ENCODE measurements around the gene S100A14.
"Not testable (repeated sequence)": the region's sequence is repeated elsewhere in the genome, so short reads cannot be mapped to it uniquely, and the experiment has no call there.

S100A14 gene

GRCh38 chr1:153614189-153614900 is 1.8 kb downstream of the S100A14 start:
- DNase-seq: no peak

DNA sequence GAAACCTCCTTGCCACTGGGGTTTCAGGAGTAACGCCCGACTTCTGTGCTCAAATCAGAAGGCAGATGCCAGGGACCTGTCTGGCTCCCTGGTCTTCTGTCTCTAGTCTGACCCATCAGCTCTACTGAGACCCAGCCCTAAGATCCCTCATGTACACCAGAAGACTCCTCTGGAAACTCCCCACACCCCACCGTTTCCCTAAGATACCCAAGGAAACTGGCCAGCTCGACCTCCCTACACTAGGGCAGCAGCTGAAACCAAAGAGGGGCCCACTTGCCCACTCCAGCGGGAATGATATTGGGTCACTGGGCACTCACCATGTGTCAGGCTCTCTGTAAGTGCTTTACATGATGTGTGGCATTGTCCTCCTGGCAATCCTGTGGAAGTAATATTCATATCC is 2.7 kb downstream of the S100A14 start:
- no peak for DNase-seq

GRCh38 chr1:153612755-153613331 is 3.3 kb downstream of the S100A14 start, which contains the start of gene S100A16:
Gene S100A16, minus strand, starts transcription at chr1:153613137. Its CDS starts 4,986 bp downstream, at chr1:153608151.
- no peak for DNase-seq

DNA sequence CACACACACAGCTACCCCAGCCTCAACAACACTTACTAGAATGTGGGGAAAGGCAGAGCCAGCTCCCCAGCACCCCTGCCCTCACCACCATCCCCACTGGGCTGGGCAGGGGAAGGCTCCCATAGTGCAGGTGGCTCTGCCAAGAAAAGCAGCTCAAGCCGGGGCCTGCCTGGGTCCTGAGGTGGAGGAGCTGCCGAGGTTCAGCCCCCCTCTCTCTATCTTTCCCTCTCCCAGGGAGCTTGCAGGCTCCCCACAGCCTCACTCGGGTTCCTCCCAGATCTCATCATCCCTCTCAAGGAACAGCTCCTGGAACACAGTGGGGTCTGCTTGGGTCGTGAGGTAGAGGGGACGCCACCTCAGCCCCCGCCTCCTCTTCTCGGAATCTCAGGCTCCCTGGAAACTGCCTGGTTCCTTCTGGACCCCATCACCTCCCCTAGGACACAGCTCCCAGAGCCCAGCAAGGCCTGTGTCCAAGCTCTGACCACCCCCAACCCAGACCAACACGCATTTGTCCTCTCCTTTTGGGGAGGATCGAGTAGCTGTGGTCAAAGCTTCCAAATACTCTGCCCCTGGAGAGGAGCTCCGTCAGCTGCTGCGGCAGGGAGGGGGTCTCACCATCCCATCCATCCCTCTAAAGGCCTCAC is 3.9 kb downstream of the S100A14 start:
- no peak for DNase-seq

DNA sequence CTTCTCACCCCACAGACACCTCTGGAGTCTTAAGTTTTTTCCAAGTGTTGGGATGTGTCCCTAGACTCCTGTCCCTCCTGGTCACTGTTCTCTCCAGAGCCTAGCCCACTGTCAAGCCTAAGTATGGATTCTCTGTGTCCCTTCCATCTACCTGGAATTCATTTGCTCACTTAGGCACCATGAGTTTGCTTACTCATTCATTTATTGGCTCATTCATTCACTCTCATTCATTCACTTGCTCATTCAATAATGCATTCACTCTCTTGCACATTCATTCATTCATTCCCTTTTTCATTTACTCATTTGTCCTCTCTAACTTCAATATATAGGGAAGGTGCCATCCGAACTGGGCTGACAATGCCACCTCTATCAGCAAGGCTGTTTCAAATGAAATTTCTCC is 4.8 kb downstream of the S100A14 start:
- DNase-seq: no peak

DNA sequence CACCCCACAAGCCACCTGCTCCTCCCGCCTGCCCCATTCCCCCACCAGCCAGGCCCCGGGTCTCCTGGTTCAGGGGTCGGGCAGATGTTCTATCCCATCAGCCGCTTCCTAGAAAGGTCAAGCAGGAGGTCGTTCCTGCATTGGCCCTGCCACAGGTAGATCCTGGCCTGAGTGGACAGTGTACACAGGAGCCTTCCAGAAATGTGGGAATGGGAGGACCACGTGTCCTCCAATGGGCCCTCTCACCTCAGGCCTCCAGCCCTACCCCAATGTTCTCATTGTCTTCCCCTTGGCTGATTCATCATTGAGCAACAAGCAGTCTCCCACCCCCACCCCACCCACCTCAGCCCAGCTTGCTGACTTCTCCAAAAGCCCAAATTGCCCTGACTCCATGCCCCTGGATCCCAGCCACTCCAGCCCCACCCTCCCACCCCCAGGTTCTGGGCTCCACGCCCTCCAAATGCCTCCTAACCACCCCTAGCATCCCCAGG is 5.3 kb downstream of the S100A14 start:
- DNase-seq: no peak

- DNase-seq: no peak
Observed at GRCh38 chr1:153610334-153610733, 5.8 kb downstream of the S100A14 start.

- no peak for DNase-seq
Observed at GRCh38 chr1:153609585-153609907, 6.6 kb downstream of the S100A14 start.

DNA sequence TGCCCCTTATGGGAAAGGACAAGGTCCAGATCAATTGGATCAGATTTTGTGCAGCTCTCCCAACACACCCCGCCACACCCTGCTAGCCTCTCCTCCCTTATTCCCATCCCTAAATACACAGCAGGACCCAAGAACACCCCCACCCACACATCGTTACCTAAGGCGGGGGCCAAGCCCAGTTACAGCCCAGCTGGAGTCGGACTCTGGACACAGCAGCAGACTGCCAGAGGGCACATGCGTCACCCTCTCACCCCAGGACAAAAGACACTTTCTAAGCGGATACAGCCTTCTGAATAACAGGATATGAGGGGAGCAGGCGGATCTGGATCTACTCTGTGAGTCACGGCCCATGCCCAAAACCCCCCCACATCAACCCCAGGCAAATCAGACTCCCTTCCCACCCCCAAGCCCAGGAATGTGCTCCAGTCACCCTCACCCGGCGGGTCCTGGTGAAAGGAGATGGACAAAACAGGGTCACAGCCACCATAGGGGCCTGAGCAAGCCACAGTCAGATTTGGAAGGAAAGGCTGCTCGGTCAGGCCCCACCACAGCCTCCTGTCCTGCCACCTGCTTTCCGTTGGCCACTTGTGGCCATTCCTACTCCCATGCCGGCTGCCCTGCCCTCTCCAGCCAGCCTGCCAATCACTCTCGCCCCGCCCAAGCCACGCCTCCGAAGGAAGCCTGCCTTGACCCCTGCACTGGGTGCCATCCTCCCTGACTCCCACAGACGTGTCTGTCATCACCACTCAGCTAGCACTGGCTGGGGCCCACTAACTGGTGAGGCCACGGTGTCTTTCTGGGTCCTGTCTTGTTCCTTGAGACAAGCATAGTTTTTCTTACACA is 7.2 kb downstream of the S100A14 start:
- DNase-seq: no peak

DNA sequence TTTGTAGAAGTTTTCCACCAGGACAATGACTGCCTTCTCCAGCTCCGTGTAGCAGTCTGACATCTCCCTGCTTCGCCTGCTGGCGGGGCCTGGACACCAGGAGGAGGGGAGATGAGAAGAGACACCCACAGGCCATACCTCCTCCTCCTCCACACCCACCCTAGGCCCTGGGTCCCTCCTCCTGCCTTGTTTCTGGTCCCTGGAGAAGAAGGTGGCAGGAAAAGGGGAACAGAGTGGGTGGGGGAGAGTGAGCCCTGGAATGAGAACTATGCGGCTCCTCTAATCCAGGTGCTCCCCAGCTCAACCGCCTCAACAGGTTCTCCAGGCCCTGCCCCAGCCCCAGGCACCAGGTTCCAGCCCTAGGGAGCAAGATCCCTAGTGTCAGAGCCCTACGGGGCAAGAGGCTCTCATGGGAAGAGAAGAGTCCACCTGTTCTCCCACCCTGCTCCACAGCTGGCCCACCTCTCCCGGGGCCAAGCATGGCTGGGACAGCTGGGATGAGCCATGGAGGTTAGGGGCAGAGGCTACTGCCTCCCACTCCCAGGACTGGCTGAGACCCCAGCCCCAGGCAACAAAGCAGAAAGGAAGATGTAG is 7.9 kb downstream of the S100A14 start:
- DNase-seq: no peak

DNA sequence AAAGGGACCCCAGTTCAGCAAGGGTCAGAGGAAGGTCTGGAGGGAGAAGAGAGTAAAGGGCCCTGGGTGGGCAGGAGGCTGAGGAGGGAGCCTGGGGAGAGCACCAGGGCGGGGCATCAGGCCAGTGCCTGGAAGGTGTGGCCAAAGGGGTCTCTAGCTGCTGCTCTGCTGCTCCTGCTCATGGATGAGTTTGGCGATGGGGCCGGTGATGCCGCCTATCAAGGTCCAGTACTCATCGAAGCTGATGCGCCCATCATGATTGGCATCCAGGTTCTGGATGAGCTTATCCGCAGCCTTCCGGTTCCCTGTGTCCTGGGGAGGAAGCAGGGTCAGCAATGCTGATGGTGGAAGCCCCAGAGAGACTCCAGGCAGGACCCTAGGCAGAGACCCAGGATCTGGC is 8.7 kb downstream of the S100A14 start:
- no peak for DNase-seq

DNA sequence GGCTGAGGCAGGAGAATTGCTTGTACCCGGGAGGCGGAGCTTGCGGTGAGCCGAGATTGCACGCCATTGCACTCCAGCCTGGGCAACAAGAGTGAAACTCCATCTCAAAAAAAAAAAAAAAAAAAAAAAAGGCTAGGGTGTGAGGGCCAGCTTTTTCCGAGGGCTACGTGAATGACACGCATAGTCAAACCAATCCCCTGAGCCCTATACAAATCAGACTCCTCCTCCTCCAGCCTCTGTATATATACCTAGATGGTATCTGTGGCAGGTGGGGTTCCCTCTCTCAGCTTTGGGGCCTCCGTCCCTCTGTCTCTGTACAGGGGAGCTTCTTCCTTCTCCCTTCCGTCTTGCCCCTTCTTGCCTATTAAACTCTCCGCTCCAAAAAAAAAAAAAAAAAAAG is 9.9 kb downstream of the S100A14 start:
- DNase-seq: no peak

GRCh38 chr1:153602749-153603148 is 13.4 kb downstream of the S100A14 start:
- DNase-seq: no peak

- DNase-seq: no peak
Observed at GRCh38 chr1:153599847-153600246, 16.3 kb downstream of the S100A14 start.

- peak; percentile 83 for DNase-seq
Observed at GRCh38 chr1:153598309-153599172, 17.6 kb downstream of the S100A14 start.

GRCh38 chr1:153597206-153597605 is 18.9 kb downstream of the S100A14 start:
- no peak for DNase-seq

DNA sequence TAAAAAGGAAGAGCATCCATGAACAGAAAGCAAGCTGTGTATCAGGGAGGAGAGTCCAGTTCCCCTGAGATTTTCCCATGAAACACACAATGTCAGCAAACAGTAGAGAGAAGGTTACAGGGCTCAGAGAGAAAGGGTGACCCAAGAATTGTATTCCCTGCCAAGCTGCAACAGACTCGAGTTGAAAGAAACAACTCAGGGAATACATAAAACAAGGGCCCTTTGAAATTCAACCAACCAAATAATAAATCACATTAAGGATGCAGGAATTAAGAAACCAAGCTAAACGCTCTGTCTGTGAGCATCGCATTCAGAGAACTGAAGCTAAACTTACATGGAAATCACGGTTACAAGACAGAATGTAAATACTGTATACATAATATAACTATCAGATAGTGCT is 23.4 kb downstream of the S100A14 start:
- no peak for DNase-seq

DNA sequence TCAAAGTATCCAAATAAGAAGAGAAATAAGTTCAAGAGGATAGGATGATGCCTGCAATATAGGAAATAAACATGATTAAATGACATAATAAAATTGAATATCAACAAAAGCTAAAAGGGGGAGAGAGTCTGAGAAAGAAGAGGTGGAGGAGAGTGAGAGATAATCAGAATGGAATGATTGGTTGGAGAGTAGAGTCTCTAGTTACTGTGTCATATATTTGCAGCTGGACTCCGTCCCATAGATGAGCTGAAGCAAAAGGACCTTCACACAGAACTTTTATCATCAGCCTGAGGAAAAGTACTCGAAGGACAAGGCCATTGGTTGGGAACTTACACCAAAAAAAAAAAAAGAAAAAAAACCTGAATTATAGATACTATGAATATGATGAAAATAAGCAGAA is 27.6 kb downstream of the S100A14 start:
- DNase-seq: no peak

- DNase-seq: not testable (repeated sequence)
Observed at GRCh38 chr1:153588033-153588432, 28.1 kb downstream of the S100A14 start.

- no peak for DNase-seq
Observed at GRCh38 chr1:153587314-153587713, 28.8 kb downstream of the S100A14 start.

DNA sequence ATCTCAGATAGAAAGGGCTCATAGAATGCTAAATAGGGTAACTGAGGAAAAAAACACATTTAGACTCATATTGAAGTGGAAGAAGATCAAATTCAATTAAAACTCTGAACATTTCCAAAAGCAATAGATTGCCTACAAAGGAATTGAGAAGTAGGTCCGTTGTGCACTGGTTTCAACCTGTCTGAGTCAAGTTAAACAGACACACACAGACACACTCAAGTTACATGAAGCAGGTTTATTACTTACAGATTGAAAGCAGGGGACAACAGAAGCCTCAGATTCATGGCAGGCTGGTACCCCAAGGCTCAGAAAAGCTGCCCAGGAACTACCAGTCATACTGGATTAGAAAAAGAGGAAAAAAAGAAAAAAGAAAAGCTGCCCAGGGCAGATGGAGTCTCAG is 29.8 kb downstream of the S100A14 start:
- DNase-seq: no peak

DNA sequence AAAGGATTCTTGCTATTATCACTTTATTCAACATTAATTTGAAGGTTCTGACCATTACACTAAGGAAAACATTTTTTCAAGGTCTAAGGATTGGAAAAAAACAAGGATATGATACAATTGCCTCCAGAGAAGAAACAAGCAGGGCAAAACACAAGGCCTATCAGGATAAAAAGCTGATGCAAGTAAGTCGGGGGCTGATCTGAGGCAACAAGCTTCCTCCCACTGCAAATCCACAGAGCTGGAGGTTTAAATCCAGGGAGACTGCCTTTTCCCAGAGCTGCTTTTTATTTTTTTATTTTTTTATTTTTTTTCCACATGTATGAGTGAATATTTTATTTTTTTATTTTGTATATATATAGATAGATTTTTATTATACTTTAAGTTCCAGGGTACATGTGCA is 31.1 kb downstream of the S100A14 start:
- DNase-seq: no peak
